Glutamatergic neuron (in vitro differentiated cells): Measurements from ENCODE around the gene HEMGN. TPM values are rescaled to one million over a fixed set of nuclear protein-coding genes. Genes with fewer than 3 reads are reported as not detected.
"Not testable (repeated sequence)": the region's sequence is repeated elsewhere in the genome, so short reads cannot be mapped to it uniquely, and the experiment has no call there.

Source experiments
- DNase-seq: peaks from one replicate; pipeline ENCODE4 v3.0.0; 2022
- H3K27ac Mint-ChIP-seq: one replicate; pipeline ENCODE4 v1.8.0; 2020; ENCODE audit warnings: mild to moderate bottlenecking, mixed read lengths, inconsistent platforms; ENCODE audit not compliant: unreplicated experiment
- H3K27me3 Mint-ChIP-seq: one replicate; pipeline ENCODE4 v1.8.0; 2020; ENCODE audit warnings: mild to moderate bottlenecking, moderate library complexity, mixed read lengths, inconsistent platforms; ENCODE audit not compliant: unreplicated experiment
- H3K36me3 Mint-ChIP-seq: one replicate; pipeline ENCODE4 v1.8.0; 2020; ENCODE audit warnings: mild to moderate bottlenecking, mixed read lengths, inconsistent platforms; ENCODE audit not compliant: unreplicated experiment
- H3K4me1 Mint-ChIP-seq: one replicate; pipeline ENCODE4 v1.8.0; 2020; ENCODE audit warnings: mild to moderate bottlenecking, low read depth, mixed read lengths, inconsistent platforms; ENCODE audit not compliant: unreplicated experiment
- H3K4me3 Mint-ChIP-seq: one replicate; pipeline ENCODE4 v1.8.0; 2020; ENCODE audit warnings: mild to moderate bottlenecking, mixed read lengths, inconsistent platforms; ENCODE audit not compliant: unreplicated experiment
- H3K9me3 Mint-ChIP-seq: one replicate; pipeline ENCODE4 v1.8.0; 2020; ENCODE audit warnings: mild to moderate bottlenecking, moderate library complexity, mixed read lengths, inconsistent platforms; ENCODE audit not compliant: unreplicated experiment
- total RNA-seq: library from RNA; stranded (reverse); fragmentation: NEBNext Ultra II Directional; extraction: Animal tissue kit (Norgen Biotek cat#: 25700); gene quantifications from one replicate; pipeline ENCODE4 v1.2.1, GENCODE V29; 2021; ENCODE audit not compliant: unreplicated experiment
- TF ChIP-seq, protein P1 (sequence below): fragments of 200-600 bp; sonication (generic); IDR thresholded peaks from one replicate; pipeline ENCODE4 v1.5.0; 2021; ENCODE audit not compliant: partially characterized antibody, unreplicated experiment

HEMGN gene
- total RNA-seq, 1 donor from 2014 or later = not detected

DNA sequence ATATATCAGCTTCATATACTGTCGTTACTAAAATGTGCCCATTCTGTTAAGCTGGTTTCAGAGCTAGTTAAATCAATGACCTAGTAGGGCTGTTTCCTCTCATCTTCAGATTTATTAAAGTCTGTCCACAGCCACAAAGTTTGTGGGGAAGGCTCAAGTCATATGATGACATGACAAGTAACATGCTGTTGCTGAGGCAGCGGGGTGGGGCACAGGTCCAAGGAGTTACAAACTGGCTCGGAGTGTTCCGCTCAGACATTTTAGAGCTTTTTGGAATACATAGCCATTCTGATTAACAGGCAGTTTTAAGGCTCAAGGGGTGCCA lies 42.5 kb upstream of the HEMGN start:
- peaks cover 41% of the 10 kb centered on the region for H3K4me1 Mint-ChIP-seq
- H3K27me3 Mint-ChIP-seq = peaks cover 18% of the 10 kb centered on the region
- DNase-seq = no peak
- TF ChIP-seq, protein P1, sequence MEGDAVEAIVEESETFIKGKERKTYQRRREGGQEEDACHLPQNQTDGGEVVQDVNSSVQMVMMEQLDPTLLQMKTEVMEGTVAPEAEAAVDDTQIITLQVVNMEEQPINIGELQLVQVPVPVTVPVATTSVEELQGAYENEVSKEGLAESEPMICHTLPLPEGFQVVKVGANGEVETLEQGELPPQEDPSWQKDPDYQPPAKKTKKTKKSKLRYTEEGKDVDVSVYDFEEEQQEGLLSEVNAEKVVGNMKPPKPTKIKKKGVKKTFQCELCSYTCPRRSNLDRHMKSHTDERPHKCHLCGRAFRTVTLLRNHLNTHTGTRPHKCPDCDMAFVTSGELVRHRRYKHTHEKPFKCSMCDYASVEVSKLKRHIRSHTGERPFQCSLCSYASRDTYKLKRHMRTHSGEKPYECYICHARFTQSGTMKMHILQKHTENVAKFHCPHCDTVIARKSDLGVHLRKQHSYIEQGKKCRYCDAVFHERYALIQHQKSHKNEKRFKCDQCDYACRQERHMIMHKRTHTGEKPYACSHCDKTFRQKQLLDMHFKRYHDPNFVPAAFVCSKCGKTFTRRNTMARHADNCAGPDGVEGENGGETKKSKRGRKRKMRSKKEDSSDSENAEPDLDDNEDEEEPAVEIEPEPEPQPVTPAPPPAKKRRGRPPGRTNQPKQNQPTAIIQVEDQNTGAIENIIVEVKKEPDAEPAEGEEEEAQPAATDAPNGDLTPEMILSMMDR = no peak
- H3K27ac Mint-ChIP-seq = peak overlapping the region; percentile 94
- no peaks in the 10 kb centered on the region for H3K36me3 Mint-ChIP-seq
- peaks cover 15% of the 10 kb centered on the region for H3K9me3 Mint-ChIP-seq
- peak overlapping the region; percentile 84 for H3K4me3 Mint-ChIP-seq

DNA sequence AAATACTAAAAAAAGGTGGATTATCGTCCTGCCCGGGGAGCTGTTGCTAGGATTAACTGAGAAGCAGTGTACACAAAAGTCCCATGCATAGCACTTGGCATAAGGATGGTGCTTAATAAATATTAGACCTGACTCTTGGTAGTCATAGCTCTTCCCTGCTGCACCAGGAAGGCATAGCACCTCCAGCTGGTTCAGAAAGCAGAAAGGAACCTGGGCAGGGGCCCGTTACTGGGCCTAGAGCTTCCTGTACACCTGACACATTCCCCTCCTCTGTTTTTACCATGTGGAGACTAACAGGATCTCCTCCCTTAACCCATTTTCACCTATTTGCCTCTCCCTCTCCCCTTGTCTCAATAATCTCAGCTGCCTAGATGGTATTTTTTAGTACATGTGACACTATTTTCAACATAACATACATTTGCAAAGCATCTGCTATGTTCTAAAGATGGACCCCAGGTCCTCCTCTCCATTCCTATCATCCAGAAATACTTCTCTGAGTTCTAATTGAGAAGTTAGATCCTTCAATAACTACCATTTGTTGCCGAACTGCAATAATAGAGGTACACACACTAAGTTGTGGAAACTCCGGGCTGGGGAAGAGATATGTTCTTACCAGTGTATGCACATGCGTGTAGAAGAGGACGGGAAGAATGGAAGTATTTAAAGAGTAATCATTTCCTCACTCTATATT lies 42.0 kb upstream of the HEMGN start:
- TF ChIP-seq, protein P1 = no peak
- Mint-ChIP-seq H3K4me3 (peak overlapping the region; percentile 67), H3K27ac (peak overlapping the region; percentile 57), H3K9me3 (peaks cover 13% of the 10 kb centered on the region), H3K36me3 (peaks cover 5% of the 10 kb centered on the region), H3K4me1 (peaks cover 41% of the 10 kb centered on the region), H3K27me3 (peaks cover 18% of the 10 kb centered on the region)
- DNase-seq = no peak

DNA sequence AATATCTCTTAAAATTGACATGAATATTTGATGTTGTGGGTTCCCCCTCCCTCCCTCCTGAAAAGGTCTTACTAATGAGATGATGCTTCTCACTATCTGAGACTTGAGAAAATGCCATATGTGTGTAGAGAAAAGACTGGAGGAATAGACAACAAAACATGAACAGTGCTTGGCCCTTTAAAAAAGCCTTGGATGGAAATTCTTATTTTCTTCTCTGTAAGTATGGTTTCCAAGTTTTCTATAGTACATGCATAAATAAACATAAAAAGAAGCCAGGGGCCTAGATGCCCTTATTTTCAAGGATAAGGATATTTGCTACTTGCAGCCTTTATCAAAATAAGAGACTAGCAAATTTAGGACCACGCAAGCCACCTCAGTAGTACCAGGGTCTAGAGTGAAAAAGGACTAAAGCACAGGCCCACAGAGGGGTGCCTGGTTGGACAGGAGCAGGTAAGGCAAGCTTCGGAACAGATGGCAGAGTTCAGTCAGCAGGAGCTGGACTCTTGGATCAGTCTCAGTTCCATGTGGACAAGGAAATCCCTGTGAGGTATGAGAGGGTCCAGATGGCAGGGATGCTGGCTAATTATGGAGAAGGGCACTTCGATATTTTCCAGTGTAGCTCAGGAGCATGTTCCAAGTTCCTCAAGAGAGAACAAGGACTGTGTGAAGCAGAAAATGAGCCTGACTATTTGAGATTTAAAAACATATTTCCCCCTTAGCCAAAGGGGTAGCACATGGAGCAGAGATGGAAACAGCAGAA lies 40.6 kb upstream of the HEMGN start:
- peak overlapping the region; percentile 91 for H3K27ac Mint-ChIP-seq
- H3K4me3 Mint-ChIP-seq = peak overlapping the region; percentile 72
- DNase-seq = peak; percentile 40
- H3K36me3 Mint-ChIP-seq = peaks cover 5% of the 10 kb centered on the region
- TF ChIP-seq, protein P1 = no peak
- H3K4me1 Mint-ChIP-seq = peaks cover 41% of the 10 kb centered on the region
- H3K9me3 Mint-ChIP-seq = peaks cover 13% of the 10 kb centered on the region
- H3K27me3 Mint-ChIP-seq = peaks cover 18% of the 10 kb centered on the region

DNA sequence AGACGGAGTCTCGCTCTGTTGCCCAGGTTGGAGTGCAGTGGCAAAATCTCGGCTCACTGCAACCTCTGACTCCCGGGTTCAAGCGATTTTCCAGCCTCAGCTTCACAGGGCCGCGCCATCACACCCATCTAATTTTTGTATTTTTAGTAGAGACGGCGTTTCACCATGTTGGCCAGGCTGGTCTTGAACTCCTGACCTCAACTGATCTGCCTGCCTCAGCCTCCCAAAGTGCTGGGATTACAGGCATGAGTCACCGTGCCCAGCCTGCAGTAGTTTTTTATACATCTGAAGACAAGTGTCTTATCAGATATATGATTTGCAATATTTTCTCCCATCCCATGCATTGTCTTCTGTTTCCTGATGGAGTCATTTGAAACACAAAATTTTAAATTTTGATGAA lies 38.7 kb upstream of the HEMGN start:
- DNase-seq, H3K4me3 Mint-ChIP-seq, H3K36me3 Mint-ChIP-seq, H3K27ac Mint-ChIP-seq, H3K9me3 Mint-ChIP-seq: not testable (repeated sequence)
- H3K4me1 Mint-ChIP-seq = peaks cover 39% of the 10 kb centered on the region
- peaks cover 17% of the 10 kb centered on the region for H3K27me3 Mint-ChIP-seq

DNA sequence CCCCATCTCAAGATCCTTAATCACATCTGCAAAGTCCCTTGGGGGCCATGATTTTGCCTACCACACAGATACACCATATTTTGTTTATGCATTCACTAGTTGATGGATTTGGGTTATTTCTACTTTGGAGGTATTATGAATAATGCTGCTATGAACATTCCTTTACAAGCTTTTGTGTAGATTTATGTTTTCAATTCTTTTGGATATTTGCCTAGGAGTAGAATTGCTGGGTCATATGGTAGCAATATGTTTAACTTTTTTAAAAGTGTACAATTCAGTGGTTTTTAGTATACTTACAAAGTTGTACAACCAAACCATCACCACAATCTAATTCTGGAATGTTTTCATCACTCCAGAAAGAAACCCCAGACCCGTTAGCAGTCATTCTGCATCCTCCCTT lies 37.4 kb upstream of the HEMGN start:
- H3K27ac Mint-ChIP-seq = no peak overlapping the region
- DNase-seq = no peak
- TF ChIP-seq, protein P1 = no peak
- peaks cover 27% of the 10 kb centered on the region for H3K4me1 Mint-ChIP-seq
- peaks cover 13% of the 10 kb centered on the region for H3K27me3 Mint-ChIP-seq
- H3K4me3 Mint-ChIP-seq = no peak overlapping the region
- H3K36me3 Mint-ChIP-seq = peaks cover 5% of the 10 kb centered on the region
- H3K9me3 Mint-ChIP-seq = peaks cover 5% of the 10 kb centered on the region
